NCI-H146 treated with DMSO at 0.1 percent for 48 hours (cell line): ENCODE results near the gene PTPN21.

Source experiments
- DNase-seq: peaks from one replicate; lab custom pipeline; 2025; ENCODE audit not compliant: unreplicated experiment; lab: John Stamatoyannopoulos, UW

Gene PTPN21

GRCh38 chr14:88473791-88474190 is 81.0 kb downstream of the PTPN21 start:
- no peak for DNase-seq

- no peak for DNase-seq
These were observed 84.0 kb downstream of the PTPN21 start for GRCh38 chr14:88470542-88471440.

- no peak for DNase-seq
These were observed 86.4 kb downstream of the PTPN21 start for GRCh38 chr14:88468406-88468805.

- DNase-seq = no peak
These were observed 91.5 kb downstream of the PTPN21 start for GRCh38 chr14:88463318-88463717.

- DNase-seq = no peak
These were observed 99.9 kb downstream of the PTPN21 start for GRCh38 chr14:88454886-88455285.

- no peak for DNase-seq
These were observed 102.6 kb downstream of the PTPN21 start for GRCh38 chr14:88452231-88452630.

GRCh38 chr14:88439088-88439487 is 115.7 kb downstream of the PTPN21 start:
- no peak for DNase-seq

- DNase-seq = no peak
These were observed 117.1 kb downstream of the PTPN21 start for GRCh38 chr14:88437658-88438057.

- no peak for DNase-seq
These were observed 123.8 kb downstream of the PTPN21 start for GRCh38 chr14:88430976-88431375.

- DNase-seq = no peak
These were observed 128.5 kb downstream of the PTPN21 start for GRCh38 chr14:88426271-88426670.

GRCh38 chr14:88424573-88424972 is 130.2 kb downstream of the PTPN21 start:
- DNase-seq = no peak

GRCh38 chr14:88422919-88423650 is 131.7 kb downstream of the PTPN21 start:
- no peak for DNase-seq

- DNase-seq = no peak
These were observed 132.8 kb downstream of the PTPN21 start for GRCh38 chr14:88422047-88422446.

- DNase-seq = no peak
These were observed 133.5 kb downstream of the PTPN21 start for GRCh38 chr14:88421286-88421685.

GRCh38 chr14:88420187-88420586 is 134.6 kb downstream of the PTPN21 start:
- DNase-seq = no peak

GRCh38 chr14:88417594-88417993 is 137.2 kb downstream of the PTPN21 start:
- DNase-seq = no peak
